MM.1S (cell line): ENCODE results near the gene NDUFS7.

ENCODE experiments used
- CTCF ChIP-seq: fragments of 300-600 bp; sonication (generic); IDR thresholded peaks from 2 replicates; pipeline ENCODE4 v1.5.1; 2016; ENCODE audit warnings: antibody characterized with exemption, low read length, mixed read lengths
- EZH2 ChIP-seq: fragments of 300-600 bp; sonication (generic); optimal IDR thresholded peaks from 2 replicates; pipeline ENCODE3; 2017; ENCODE audit warnings: low read depth, mild to moderate bottlenecking, antibody characterized with exemption, low read length, mixed read lengths
- EZH2phosphoT487 ChIP-seq: fragments of 300-600 bp; sonication (generic); IDR thresholded peaks from 2 replicates; pipeline ENCODE4 v1.6.1; 2018; ENCODE audit warnings: antibody characterized with exemption, low read length

GRCh38 chr19:1373042-1373533 lies 10.6 kb upstream of the NDUFS7 start:
- TF ChIP-seq CTCF (no peak), EZH2 (no peak), EZH2phosphoT487 (no peak)
